Hepatocyte (in vitro differentiated cells): ENCODE results near the gene SH3GL2. TPM values are rescaled to one million over a fixed set of nuclear protein-coding genes. Genes with fewer than 3 reads are reported as not detected.

Experiments
- DNase-seq: peaks from one replicate; pipeline ENCODE4 v3.0.0-alpha.2; 2016; ENCODE audit warnings: low spot score
- H2AFZ ChIP-seq: fragments of 200-600 bp; sonication (generic); 2 replicates; pipeline ENCODE4 v1.6.0; 2016; ENCODE audit warnings: antibody characterized with exemption, mild to moderate bottlenecking
- H3K27ac ChIP-seq: fragments of 200-600 bp; sonication (generic); 2 replicates; pipeline ENCODE4 v1.5.1; 2016; ENCODE audit warnings: mild to moderate bottlenecking
- H3K27me3 ChIP-seq: fragments of 200-600 bp; sonication (generic); 2 replicates; pipeline ENCODE4 v1.6.1; 2016
- H3K36me3 ChIP-seq: fragments of 200-600 bp; sonication (generic); replicated peaks from 2 replicates; pipeline ENCODE4 v1.5.1; 2016; ENCODE audit warnings: low read depth; ENCODE audit not compliant: insufficient read depth
- H3K4me1 ChIP-seq: fragments of 200-600 bp; sonication (generic); 2 replicates; pipeline ENCODE4 v1.5.1; 2016; ENCODE audit warnings: mild to moderate bottlenecking, moderate library complexity; ENCODE audit not compliant: insufficient read depth
- H3K4me2 ChIP-seq: fragments of 200-600 bp; sonication (generic); 2 replicates; pipeline ENCODE4 v1.6.0; 2016
- H3K4me3 ChIP-seq: fragments of 200-600 bp; sonication (generic); 2 replicates; pipeline ENCODE4 v1.5.1; 2016; ENCODE audit warnings: mild to moderate bottlenecking
- H3K79me2 ChIP-seq: fragments of 200-600 bp; sonication (generic); 2 replicates; pipeline ENCODE4 v1.6.0; 2017; ENCODE audit warnings: mild to moderate bottlenecking
- H3K9me2 ChIP-seq: fragments of 200-600 bp; sonication (generic); replicated peaks from 2 replicates; pipeline ENCODE4 v1.6.0; 2017; ENCODE audit warnings: mild to moderate bottlenecking; ENCODE audit not compliant: insufficient read depth
- H3K9me3 ChIP-seq: fragments of 200-600 bp; sonication (generic); 2 replicates; pipeline ENCODE4 v1.5.1; 2016; ENCODE audit warnings: low read depth, mild to moderate bottlenecking
- H4K20me1 ChIP-seq: fragments of 200-600 bp; sonication (generic); 2 replicates; pipeline ENCODE4 v1.6.0; 2016; ENCODE audit warnings: mild to moderate bottlenecking; ENCODE audit not compliant: insufficient read depth, poor library complexity, severe bottlenecking
- EZH2 ChIP-seq: fragments of 200-600 bp; sonication (generic); IDR thresholded peaks from 2 replicates; pipeline ENCODE4 v1.6.1; 2016; ENCODE audit warnings: antibody characterized with exemption, mild to moderate bottlenecking, borderline replicate concordance
- EZH2phosphoT487 ChIP-seq: fragments of 200-600 bp; sonication (generic); IDR thresholded peaks from one replicate; pipeline ENCODE4 v1.6.1; 2018; ENCODE audit warnings: antibody characterized with exemption, mild to moderate bottlenecking, low read depth, moderate library complexity; ENCODE audit not compliant: unreplicated experiment, severe bottlenecking
- whole genome bisulfite sequencing: methylation state at CpG from one replicate; pipeline ENCODE4 v1.1.6; 2016; ENCODE audit warnings: low lambda C conversion rate; ENCODE audit errors: missing lambda C conversion rate; 5-methylcytosine and 5-hydroxymethylcytosine counted together
- polyA plus RNA-seq: library from polyadenylated mRNA; unstranded; fragments of >200 nt; fragmentation: Nextera tagmentation; extraction: Ambion mirVana; gene quantifications from 2 replicates; pipeline ENCODE4 v1.2.1, GENCODE V29; 2016
- total RNA-seq: library from RNA; depleted of rRNA; stranded (reverse); fragments of >200 nt; gene quantifications from 2 replicates; pipeline ENCODE4 v1.2.3, GENCODE V29; 2014
- TF ChIP-seq, protein P1 (sequence below): fragments of 200-600 bp; sonication (generic); IDR thresholded peaks from 2 replicates; pipeline ENCODE4 v1.5.1; 2016; ENCODE audit warnings: antibody characterized with exemption, mild to moderate bottlenecking; ENCODE audit not compliant: poor library complexity

The SH3GL2 gene
- total and polyA plus RNA-seq, 2 experiments from 2014 or later, result 2.8 to 5.8 TPM

DNA sequence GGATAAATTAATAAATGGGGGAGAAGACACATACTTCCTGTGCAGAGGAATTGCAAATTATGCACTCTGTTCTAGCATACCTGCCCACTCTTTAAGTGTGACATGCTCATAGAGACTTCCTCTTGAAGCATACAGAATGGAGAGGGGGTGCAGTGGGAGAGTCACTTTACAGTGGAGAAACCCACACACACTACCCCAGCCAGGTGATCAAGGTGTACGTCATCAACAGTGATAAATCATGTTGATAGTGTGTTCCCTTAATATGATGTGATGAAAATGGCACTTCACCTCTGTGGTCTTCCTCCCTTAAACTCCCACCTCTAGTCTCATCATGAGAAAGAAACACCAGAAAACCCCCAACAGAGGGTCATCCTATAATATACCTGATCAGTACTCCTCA lies 110.0 kb downstream of the SH3GL2 start:
- Histone ChIP-seq H4K20me1 (no peaks in the 10 kb centered on the region), H3K4me3 (no peak overlapping the region), H3K36me3 (no peaks in the 10 kb centered on the region), H3K79me2 (no peaks in the 10 kb centered on the region), H2AFZ (no peak overlapping the region), H3K4me1 (no peaks in the 10 kb centered on the region), H3K27ac (no peak overlapping the region), H3K4me2 (no peak overlapping the region), H3K9me2 (no peaks in the 10 kb centered on the region), H3K27me3 (no peaks in the 10 kb centered on the region), H3K9me3 (no peaks in the 10 kb centered on the region)
- WGBS, result 90% methylated on average over 1 of the region's 1 CpG
- TF ChIP-seq EZH2phosphoT487 (no peak), EZH2 (no peak)
- TF ChIP-seq, protein P1, sequence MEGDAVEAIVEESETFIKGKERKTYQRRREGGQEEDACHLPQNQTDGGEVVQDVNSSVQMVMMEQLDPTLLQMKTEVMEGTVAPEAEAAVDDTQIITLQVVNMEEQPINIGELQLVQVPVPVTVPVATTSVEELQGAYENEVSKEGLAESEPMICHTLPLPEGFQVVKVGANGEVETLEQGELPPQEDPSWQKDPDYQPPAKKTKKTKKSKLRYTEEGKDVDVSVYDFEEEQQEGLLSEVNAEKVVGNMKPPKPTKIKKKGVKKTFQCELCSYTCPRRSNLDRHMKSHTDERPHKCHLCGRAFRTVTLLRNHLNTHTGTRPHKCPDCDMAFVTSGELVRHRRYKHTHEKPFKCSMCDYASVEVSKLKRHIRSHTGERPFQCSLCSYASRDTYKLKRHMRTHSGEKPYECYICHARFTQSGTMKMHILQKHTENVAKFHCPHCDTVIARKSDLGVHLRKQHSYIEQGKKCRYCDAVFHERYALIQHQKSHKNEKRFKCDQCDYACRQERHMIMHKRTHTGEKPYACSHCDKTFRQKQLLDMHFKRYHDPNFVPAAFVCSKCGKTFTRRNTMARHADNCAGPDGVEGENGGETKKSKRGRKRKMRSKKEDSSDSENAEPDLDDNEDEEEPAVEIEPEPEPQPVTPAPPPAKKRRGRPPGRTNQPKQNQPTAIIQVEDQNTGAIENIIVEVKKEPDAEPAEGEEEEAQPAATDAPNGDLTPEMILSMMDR, result no peak
- DNase-seq, result no peak

DNA sequence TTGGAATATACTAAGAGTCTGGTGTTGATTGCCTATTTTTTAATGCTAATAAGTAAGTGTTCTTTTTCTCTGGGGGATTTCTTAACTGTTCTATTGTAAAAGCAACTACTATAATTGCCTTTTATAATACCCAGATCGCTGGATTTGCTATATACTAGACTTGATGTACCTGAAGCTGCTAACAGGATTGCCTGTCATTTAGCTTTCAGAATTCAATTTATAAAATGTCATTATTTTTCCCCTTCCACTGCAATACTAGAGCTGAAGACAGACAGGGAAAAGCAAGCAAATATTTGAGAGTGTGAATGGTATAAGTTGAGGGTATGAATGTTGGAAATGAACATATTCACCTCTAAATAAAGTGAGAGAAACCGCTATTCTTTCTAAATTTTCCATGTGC lies 115.5 kb downstream of the SH3GL2 start:
- DNase-seq, result no peak
- H3K36me3 ChIP-seq, result no peaks in the 10 kb centered on the region
- H3K4me1 ChIP-seq, result no peaks in the 10 kb centered on the region
- H4K20me1 ChIP-seq, result no peaks in the 10 kb centered on the region
- no peak overlapping the region for H2AFZ ChIP-seq
- no peaks in the 10 kb centered on the region for H3K79me2 ChIP-seq
- no peaks in the 10 kb centered on the region for H3K27me3 ChIP-seq
- H3K9me2 ChIP-seq, result no peaks in the 10 kb centered on the region
- no peak overlapping the region for H3K4me3 ChIP-seq
- H3K27ac ChIP-seq, result no peak overlapping the region
- WGBS, result 92% methylated on average over 2 of the region's 2 CpGs
- no peak overlapping the region for H3K4me2 ChIP-seq
- H3K9me3 ChIP-seq, result no peaks in the 10 kb centered on the region
- TF ChIP-seq, protein P1, result no peak
- TF ChIP-seq EZH2 (no peak), EZH2phosphoT487 (no peak)

DNA sequence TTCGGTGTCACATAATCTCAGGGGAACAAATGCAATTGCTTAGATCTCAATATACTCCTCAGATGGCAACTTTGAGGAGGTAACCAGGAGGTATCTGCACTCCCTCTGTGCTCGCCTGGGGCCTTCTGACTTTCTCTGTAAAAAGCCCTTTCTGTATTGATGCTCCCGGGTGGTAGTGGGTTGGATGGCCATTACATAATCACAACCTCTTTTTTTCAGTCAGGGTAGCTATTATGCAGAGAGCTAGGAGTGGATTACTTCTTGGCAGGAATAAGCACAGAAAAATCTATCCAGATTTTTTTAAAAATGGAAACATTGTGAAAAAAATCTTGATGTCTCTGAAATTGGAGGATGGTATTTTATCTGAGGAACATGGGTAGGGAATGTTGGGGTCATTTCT lies 116.6 kb downstream of the SH3GL2 start:
- 77% methylated on average over 3 of the region's 3 CpGs for WGBS
- no peak overlapping the region for H3K4me2 ChIP-seq
- H2AFZ ChIP-seq, result no peak overlapping the region
- no peaks in the 10 kb centered on the region for H3K4me1 ChIP-seq
- no peaks in the 10 kb centered on the region for H3K36me3 ChIP-seq
- DNase-seq, result no peak
- no peaks in the 10 kb centered on the region for H3K9me2 ChIP-seq
- no peaks in the 10 kb centered on the region for H4K20me1 ChIP-seq
- H3K79me2 ChIP-seq, result no peaks in the 10 kb centered on the region
- no peak for TF ChIP-seq EZH2
- no peak for TF ChIP-seq EZH2phosphoT487
- TF ChIP-seq, protein P1, result no peak
- H3K27ac ChIP-seq, result no peak overlapping the region
- no peaks in the 10 kb centered on the region for H3K9me3 ChIP-seq
- H3K27me3 ChIP-seq, result no peaks in the 10 kb centered on the region
- no peak overlapping the region for H3K4me3 ChIP-seq
